ENCODE data around the gene DCDC2. TPM values are rescaled to one million over a fixed set of nuclear protein-coding genes. Genes with fewer than 3 reads are reported as not detected.

Gene DCDC2
- total RNA-seq, 1 donor from 2014 or later = 0.13 TPM

- Mint-ChIP-seq H3K9me3 (ENCODE audit: unreplicated experiment) (no peaks in the 10 kb centered on the region), H3K4me3 (ENCODE audit: unreplicated experiment) (no peak overlapping the region), H3K4me1 (ENCODE audit: unreplicated experiment) (peaks cover 7% of the 10 kb centered on the region), H3K36me3 (ENCODE audit: low read depth, unreplicated experiment) (no peaks in the 10 kb centered on the region), H3K27ac (ENCODE audit: unreplicated experiment) (no peak overlapping the region), H3K27me3 (ENCODE audit: unreplicated experiment) (no peaks in the 10 kb centered on the region)
- DNase-seq (ENCODE audit: low spot score) = no peak
- TF ChIP-seq CTCF (IDR thresholded peaks at IDR 0.05; ENCODE audit: unreplicated experiment) = no peak
Measured at GRCh38 chr6:24127316-24127715, 230.5 kb downstream of the DCDC2 start.

GRCh38 chr6:24126586-24127192, 231.2 kb downstream of the DCDC2 start:
- no peaks in the 10 kb centered on the region for H3K27me3 Mint-ChIP-seq (ENCODE audit: unreplicated experiment)
- TF ChIP-seq CTCF (IDR thresholded peaks at IDR 0.05; ENCODE audit: unreplicated experiment) = no peak
- H3K27ac Mint-ChIP-seq (ENCODE audit: unreplicated experiment) = no peak overlapping the region
- no peaks in the 10 kb centered on the region for H3K36me3 Mint-ChIP-seq (ENCODE audit: low read depth, unreplicated experiment)
- peaks cover 7% of the 10 kb centered on the region for H3K4me1 Mint-ChIP-seq (ENCODE audit: unreplicated experiment)
- H3K4me3 Mint-ChIP-seq (ENCODE audit: unreplicated experiment) = peak overlapping the region; percentile 82
- no peaks in the 10 kb centered on the region for H3K9me3 Mint-ChIP-seq (ENCODE audit: unreplicated experiment)
- DNase-seq (ENCODE audit: low spot score) = peak; percentile 79

- H3K27me3 Mint-ChIP-seq (ENCODE audit: unreplicated experiment) = no peaks in the 10 kb centered on the region
- H3K36me3 Mint-ChIP-seq (ENCODE audit: low read depth, unreplicated experiment) = no peaks in the 10 kb centered on the region
- DNase-seq (ENCODE audit: low spot score) = peak; percentile 59
- no peaks in the 10 kb centered on the region for H3K9me3 Mint-ChIP-seq (ENCODE audit: unreplicated experiment)
- H3K27ac Mint-ChIP-seq (ENCODE audit: unreplicated experiment) = no peak within 1 kb of the TSS
- peaks cover 7% of the 10 kb centered on the region for H3K4me1 Mint-ChIP-seq (ENCODE audit: unreplicated experiment)
- no peak for TF ChIP-seq CTCF (IDR thresholded peaks at IDR 0.05; ENCODE audit: unreplicated experiment)
- H3K4me3 Mint-ChIP-seq (ENCODE audit: unreplicated experiment) = peak within 1 kb of the TSS; percentile 82
Measured at GRCh38 chr6:24125980-24126379, 231.9 kb downstream of the DCDC2 start, which contains the start of gene NRSN1. NRSN1 (plus strand) TSS chr6:24126215; CDS start chr6:24134328, 8,113 bp downstream.

GRCh38 chr6:24122139-24122538, 235.7 kb downstream of the DCDC2 start:
- no peak for DNase-seq (ENCODE audit: low spot score)
- H3K27ac Mint-ChIP-seq (ENCODE audit: unreplicated experiment) = no peak overlapping the region
- H3K4me1 Mint-ChIP-seq (ENCODE audit: unreplicated experiment) = peaks cover 7% of the 10 kb centered on the region
- no peaks in the 10 kb centered on the region for H3K9me3 Mint-ChIP-seq (ENCODE audit: unreplicated experiment)
- no peak overlapping the region for H3K4me3 Mint-ChIP-seq (ENCODE audit: unreplicated experiment)
- no peaks in the 10 kb centered on the region for H3K27me3 Mint-ChIP-seq (ENCODE audit: unreplicated experiment)
- no peaks in the 10 kb centered on the region for H3K36me3 Mint-ChIP-seq (ENCODE audit: low read depth, unreplicated experiment)
- no peak for TF ChIP-seq CTCF (IDR thresholded peaks at IDR 0.05; ENCODE audit: unreplicated experiment)

Other genes starting within 250 kb of the DCDC2 start
- gene NRSN1, start 231.8 kb downstream of the DCDC2 start, total RNA-seq (ENCODE audit: unreplicated experiment) = not detected
- gene MRS2, start 44.9 kb upstream of the DCDC2 start, total RNA-seq (ENCODE audit: unreplicated experiment) = 24.8 TPM
- gene GPLD1, start 131.5 kb upstream of the DCDC2 start, total RNA-seq (ENCODE audit: unreplicated experiment) = 1.2 TPM
- gene ALDH5A1, start 136.9 kb upstream of the DCDC2 start, total RNA-seq (ENCODE audit: unreplicated experiment) = 7.2 TPM